MM.1S (cell line): ENCODE results near the gene PPP1R26.
"Not testable (repeated sequence)": the region's sequence is repeated elsewhere in the genome, so short reads cannot be mapped to it uniquely, and the experiment has no call there.

Experiments
- CTCF ChIP-seq: fragments of 300-600 bp; sonication (generic); IDR thresholded peaks from 2 replicates; pipeline ENCODE4 v1.5.1; 2016; ENCODE audit warnings: antibody characterized with exemption, low read length, mixed read lengths
- EZH2 ChIP-seq: fragments of 300-600 bp; sonication (generic); optimal IDR thresholded peaks from 2 replicates; pipeline ENCODE3; 2017; ENCODE audit warnings: low read depth, mild to moderate bottlenecking, antibody characterized with exemption, low read length, mixed read lengths
- EZH2phosphoT487 ChIP-seq: fragments of 300-600 bp; sonication (generic); IDR thresholded peaks from 2 replicates; pipeline ENCODE4 v1.6.1; 2018; ENCODE audit warnings: antibody characterized with exemption, low read length

GRCh38 chr9:135513906-135514305 is 34.3 kb downstream of the PPP1R26 start:
- TF ChIP-seq CTCF, EZH2phosphoT487, EZH2: not testable (repeated sequence)
